ENCODE data around the gene PHTF1. TPM values are rescaled to one million over a fixed set of nuclear protein-coding genes. Genes with fewer than 3 reads are reported as not detected.

PHTF1 gene
- total RNA-seq, 2 donors from 2014 or later = 12.9 to 16.2 TPM

- Mint-ChIP-seq H3K27ac (no peak overlapping the region), H3K4me3 (no peak overlapping the region), H3K4me1 (ENCODE audit: low read depth) (no peaks in the 10 kb centered on the region), H3K9me3 (no peaks in the 10 kb centered on the region), H3K36me3 (ENCODE audit: insufficient read depth in 2 of 2) (no peaks in the 10 kb centered on the region), H3K27me3 (ENCODE audit: low read depth) (no peaks in the 10 kb centered on the region)
- ATAC-seq (replicated peaks in 1 of 2) (no peak), DNase-seq (no peak)
Observed at GRCh38 chr1:113666126-113666525, 93.2 kb downstream of the PHTF1 start.

GRCh38 chr1:113665071-113665470, 94.2 kb downstream of the PHTF1 start:
- Mint-ChIP-seq H3K4me1 (ENCODE audit: low read depth) (no peaks in the 10 kb centered on the region), H3K27me3 (ENCODE audit: low read depth) (no peaks in the 10 kb centered on the region), H3K9me3 (no peaks in the 10 kb centered on the region), H3K36me3 (ENCODE audit: insufficient read depth in 2 of 2) (no peaks in the 10 kb centered on the region), H3K4me3 (no peak overlapping the region), H3K27ac (no peak overlapping the region)
- no peak for ATAC-seq (replicated peaks in 1 of 2)
- no peak for DNase-seq

GRCh38 chr1:113663165-113663951, 95.9 kb downstream of the PHTF1 start:
- Mint-ChIP-seq H3K9me3 (no peaks in the 10 kb centered on the region), H3K4me1 (ENCODE audit: low read depth) (no peaks in the 10 kb centered on the region), H3K4me3 (no peak overlapping the region), H3K36me3 (ENCODE audit: insufficient read depth in 2 of 2) (no peaks in the 10 kb centered on the region), H3K27ac (no peak overlapping the region), H3K27me3 (ENCODE audit: low read depth) (no peaks in the 10 kb centered on the region)
- DNase-seq (no peak), ATAC-seq (replicated peaks in 1 of 2) (no peak)

GRCh38 chr1:113662101-113662500, 97.2 kb downstream of the PHTF1 start:
- Mint-ChIP-seq H3K27ac (no peak overlapping the region), H3K4me1 (ENCODE audit: low read depth) (no peaks in the 10 kb centered on the region), H3K27me3 (ENCODE audit: low read depth) (no peaks in the 10 kb centered on the region), H3K9me3 (no peaks in the 10 kb centered on the region), H3K4me3 (no peak overlapping the region), H3K36me3 (ENCODE audit: insufficient read depth in 2 of 2) (no peaks in the 10 kb centered on the region)
- DNase-seq (no peak), ATAC-seq (replicated peaks in 1 of 2) (no peak)

- no peak for ATAC-seq (replicated peaks in 1 of 2)
- no peaks in the 10 kb centered on the region for H3K9me3 Mint-ChIP-seq
Observed at GRCh38 chr1:113660088-113660487, 99.2 kb downstream of the PHTF1 start.

GRCh38 chr1:113659556-113659955, 99.7 kb downstream of the PHTF1 start:
- ATAC-seq (replicated peaks in 1 of 2) = no peak

More at GRCh38 chr1:113660088-113660487, 99.2 kb downstream of the PHTF1 start:
- Mint-ChIP-seq H3K36me3 (ENCODE audit: insufficient read depth in 2 of 2) (no peaks in the 10 kb centered on the region), H3K4me3 (no peak overlapping the region), H3K4me1 (ENCODE audit: low read depth) (no peaks in the 10 kb centered on the region), H3K27ac (no peak overlapping the region), H3K27me3 (ENCODE audit: low read depth) (no peaks in the 10 kb centered on the region)
- DNase-seq = no peak

GRCh38 chr1:113659035-113659434, 100.3 kb downstream of the PHTF1 start:
- DNase-seq (no peak), ATAC-seq (replicated peaks in 1 of 2) (no peak)
- Mint-ChIP-seq H3K36me3 (ENCODE audit: insufficient read depth in 2 of 2) (no peaks in the 10 kb centered on the region), H3K27ac (no peak overlapping the region), H3K27me3 (ENCODE audit: low read depth) (no peaks in the 10 kb centered on the region), H3K9me3 (no peaks in the 10 kb centered on the region), H3K4me3 (no peak overlapping the region), H3K4me1 (ENCODE audit: low read depth) (no peaks in the 10 kb centered on the region)

More at GRCh38 chr1:113659556-113659955, 99.7 kb downstream of the PHTF1 start:
- Mint-ChIP-seq H3K4me3 (no peak overlapping the region), H3K36me3 (ENCODE audit: insufficient read depth in 2 of 2) (no peaks in the 10 kb centered on the region), H3K4me1 (ENCODE audit: low read depth) (no peaks in the 10 kb centered on the region), H3K9me3 (no peaks in the 10 kb centered on the region), H3K27me3 (ENCODE audit: low read depth) (no peaks in the 10 kb centered on the region), H3K27ac (no peak overlapping the region)
- no peak for DNase-seq

GRCh38 chr1:113657556-113658063, 101.7 kb downstream of the PHTF1 start:
- ATAC-seq (replicated peaks in 1 of 2) (no peak), DNase-seq (no peak)
- H3K4me1 Mint-ChIP-seq (ENCODE audit: low read depth) = no peaks in the 10 kb centered on the region
- no peaks in the 10 kb centered on the region for H3K27me3 Mint-ChIP-seq (ENCODE audit: low read depth)
- no peaks in the 10 kb centered on the region for H3K36me3 Mint-ChIP-seq (ENCODE audit: insufficient read depth in 2 of 2)
- H3K4me3 Mint-ChIP-seq = no peak overlapping the region
- no peaks in the 10 kb centered on the region for H3K9me3 Mint-ChIP-seq
- no peak overlapping the region for H3K27ac Mint-ChIP-seq

- no peak overlapping the region for H3K4me3 Mint-ChIP-seq
- ATAC-seq (replicated peaks in 1 of 2) (no peak), DNase-seq (no peak)
- no peaks in the 10 kb centered on the region for H3K27me3 Mint-ChIP-seq (ENCODE audit: low read depth)
- H3K4me1 Mint-ChIP-seq (ENCODE audit: low read depth) = no peaks in the 10 kb centered on the region
- no peak overlapping the region for H3K27ac Mint-ChIP-seq
- H3K36me3 Mint-ChIP-seq (ENCODE audit: insufficient read depth in 2 of 2) = no peaks in the 10 kb centered on the region
- no peaks in the 10 kb centered on the region for H3K9me3 Mint-ChIP-seq
Observed at GRCh38 chr1:113657126-113657525, 102.2 kb downstream of the PHTF1 start.

GRCh38 chr1:113654883-113655282, 104.4 kb downstream of the PHTF1 start:
- Mint-ChIP-seq H3K36me3 (ENCODE audit: insufficient read depth in 2 of 2) (no peaks in the 10 kb centered on the region), H3K9me3 (no peaks in the 10 kb centered on the region), H3K4me1 (ENCODE audit: low read depth) (no peaks in the 10 kb centered on the region), H3K27me3 (ENCODE audit: low read depth) (no peaks in the 10 kb centered on the region), H3K27ac (no peak overlapping the region), H3K4me3 (no peak overlapping the region)
- no peak for ATAC-seq (replicated peaks in 1 of 2)
- no peak for DNase-seq

- DNase-seq (no peak), ATAC-seq (replicated peaks in 1 of 2) (no peak)
- Mint-ChIP-seq H3K4me3 (no peak overlapping the region), H3K27me3 (ENCODE audit: low read depth) (no peaks in the 10 kb centered on the region), H3K27ac (no peak overlapping the region), H3K9me3 (no peaks in the 10 kb centered on the region), H3K36me3 (ENCODE audit: insufficient read depth in 2 of 2) (no peaks in the 10 kb centered on the region), H3K4me1 (ENCODE audit: low read depth) (no peaks in the 10 kb centered on the region)
Observed at GRCh38 chr1:113653741-113654140, 105.5 kb downstream of the PHTF1 start.

GRCh38 chr1:113652771-113653170, 106.5 kb downstream of the PHTF1 start:
- Mint-ChIP-seq H3K27ac (no peak overlapping the region), H3K4me3 (no peak overlapping the region), H3K36me3 (ENCODE audit: insufficient read depth in 2 of 2) (no peaks in the 10 kb centered on the region), H3K27me3 (ENCODE audit: low read depth) (no peaks in the 10 kb centered on the region), H3K4me1 (ENCODE audit: low read depth) (no peaks in the 10 kb centered on the region), H3K9me3 (no peaks in the 10 kb centered on the region)
- ATAC-seq (replicated peaks in 1 of 2) (no peak), DNase-seq (no peak)

GRCh38 chr1:113648478-113648877, 110.8 kb downstream of the PHTF1 start:
- Mint-ChIP-seq H3K9me3 (no peaks in the 10 kb centered on the region), H3K27me3 (ENCODE audit: low read depth) (no peaks in the 10 kb centered on the region), H3K27ac (no peak overlapping the region), H3K4me3 (no peak overlapping the region), H3K4me1 (ENCODE audit: low read depth) (no peaks in the 10 kb centered on the region), H3K36me3 (ENCODE audit: insufficient read depth in 2 of 2) (no peaks in the 10 kb centered on the region)
- no peak for DNase-seq
- no peak for ATAC-seq (replicated peaks in 1 of 2)

GRCh38 chr1:113647164-113647563, 112.1 kb downstream of the PHTF1 start:
- Mint-ChIP-seq H3K4me1 (ENCODE audit: low read depth) (no peaks in the 10 kb centered on the region), H3K27ac (no peak overlapping the region), H3K4me3 (no peak overlapping the region), H3K36me3 (ENCODE audit: insufficient read depth in 2 of 2) (no peaks in the 10 kb centered on the region), H3K27me3 (ENCODE audit: low read depth) (no peaks in the 10 kb centered on the region), H3K9me3 (no peaks in the 10 kb centered on the region)
- ATAC-seq (replicated peaks in 1 of 2) = no peak
- no peak for DNase-seq

Measured in activated T-cell treated with anti-CD3 and anti-CD28 coated beads, Interleukin-2, amount 50 U/mL, for 72 hours (primary cell).